HCT116 (cell line): Measurements from ENCODE around the gene TMEM238. TPM values are rescaled to one million over a fixed set of nuclear protein-coding genes. Genes with fewer than 3 reads are reported as not detected.
"Not testable (repeated sequence)": the region's sequence is repeated elsewhere in the genome, so short reads cannot be mapped to it uniquely, and the experiment has no call there.

Experiments used
- ATAC-seq: fragments of 200-7000 bp; cut with Tn5 transposase; 2 replicates; pipeline ENCODE4 v1.9.1; 2020; ENCODE audit warnings: mild to moderate bottlenecking, moderate library complexity
- BruUV-seq: library from RNA; stranded (reverse); fragments of 400-500 nt; replicated peaks from 2 replicates; lab custom pipeline; 2021; lab: Mats Ljungman, UMichigan
- CTCF ChIA-PET: fragments of 300-600 bp; sonication (Branson Sonifier 250); formaldehyde crosslinking; loops from one replicate; lab custom pipeline; 2021; ENCODE audit warnings: antibody characterized with exemption; lab: Charles Lee
- POLR2A ChIA-PET: fragments of 300-600, 350-600 bp; sonication (Branson Sonifier 250); formaldehyde crosslinking; loops from one replicate; lab custom pipeline; 2021; ENCODE audit warnings: antibody characterized with exemption; lab: Charles Lee
- RAD21 ChIA-PET, 2 experiments: fragments of 300-600 bp; sonication (Branson Sonifier 250); formaldehyde crosslinking; loops; one replicate each; lab custom pipeline; 2023; ENCODE audit warnings: low total read pairs in 2 of 2; ENCODE audit not compliant: uncharacterized antibody in 2 of 2, unreplicated experiment in 2 of 2, low non-redundant PET in 1 of 2; lab: Charles Lee
- DNase-seq: peaks from one replicate; pipeline ENCODE4 v3.0.0-alpha.2; 2010; ENCODE audit warnings: low read depth, low spot score
- H2AFZ ChIP-seq: fragments of 200-600 bp; shearing (Covaris generic), sonication (generic); 2 replicates; pipeline ENCODE4 v1.6.1; 2017; ENCODE audit warnings: low read depth, mixed run types, mixed read lengths, antibody characterized with exemption, low read length; ENCODE audit not compliant: poor library complexity, severe bottlenecking
- H3K27ac ChIP-seq: 2 replicates; pipeline ENCODE4 v1.5.1; 2012; ENCODE audit warnings: low read depth, low read length
- H3K27me3 ChIP-seq: fragments of 200-600 bp; sonication (generic); 2 replicates; pipeline ENCODE4 v1.6.1; 2016; ENCODE audit warnings: mixed run types, low read length, mixed read lengths; ENCODE audit not compliant: insufficient read depth
- H3K36me3 ChIP-seq, 2 experiments: fragments of 200-500 bp in 1 of 2; fragments of 200-600 bp in 1 of 2; sonication (Bioruptor generic) in 1 of 2; sonication (generic) in 1 of 2; 2 replicates each; pipeline versions ENCODE4 v1.5.1 to v1.6.1; 2014 to 2016; ENCODE audit warnings: low read length in 2 of 2, inconsistent platforms in 1 of 2, mixed read lengths in 1 of 2, mixed run types in 1 of 2; ENCODE audit not compliant: insufficient read depth in 2 of 2, control insufficient read depth in 1 of 2
- H3K4me1 ChIP-seq, 2 experiments: fragments of 200-600 bp in 1 of 2; sonication (generic) in 1 of 2; 2 replicates each; pipeline versions ENCODE4 v1.5.1 to v1.6.1; 2012 to 2017; ENCODE audit warnings: low read length in 2 of 2, inconsistent platforms in 1 of 2, mild to moderate bottlenecking in 1 of 2, mixed read lengths in 1 of 2, mixed run types in 1 of 2, moderate library complexity in 1 of 2; ENCODE audit not compliant: insufficient read depth in 2 of 2, control insufficient read depth in 1 of 2
- H3K4me2 ChIP-seq: fragments of 200-600 bp; sonication (generic); 2 replicates; pipeline ENCODE4 v1.6.1; 2017; ENCODE audit warnings: mixed run types, low read length, mixed read lengths
- H3K4me3 ChIP-seq, 2 experiments: fragments of 200-600 bp in 1 of 2; sonication (generic) in 1 of 2; replicated peaks in 1 of 2; 2 replicates each; pipeline ENCODE4 v1.5.1; 2011 to 2016; ENCODE audit warnings: low read length in 2 of 2, control low read depth in 1 of 2, low read depth in 1 of 2, mild to moderate bottlenecking in 1 of 2, mixed read lengths in 1 of 2, mixed run types in 1 of 2
- H3K79me2 ChIP-seq: fragments of 200-600 bp; sonication (generic); 2 replicates; pipeline ENCODE4 v1.6.1; 2017; ENCODE audit warnings: mild to moderate bottlenecking, mixed run types, low read length, moderate library complexity, mixed read lengths; ENCODE audit not compliant: insufficient read depth
- H3K9ac ChIP-seq: fragments of 200-600 bp; sonication (generic); 2 replicates; pipeline ENCODE4 v1.6.1; 2016; ENCODE audit warnings: low read length, mixed read lengths
- H3K9me2 ChIP-seq: fragments of 200-600 bp; sonication (generic), shearing (Covaris generic); 2 replicates; pipeline ENCODE4 v1.6.1; 2017; ENCODE audit warnings: mixed run types, mild to moderate bottlenecking, moderate library complexity; ENCODE audit not compliant: insufficient read depth
- H3K9me3 ChIP-seq, 2 experiments: fragments of 200-500 bp in 1 of 2; fragments of 200-600 bp in 1 of 2; sonication (Bioruptor generic) in 1 of 2; sonication (generic) in 1 of 2; 2 replicates each; pipeline ENCODE4 v1.6.1; 2014 to 2017; ENCODE audit warnings: low read length in 2 of 2, mixed read lengths in 2 of 2, inconsistent platforms in 1 of 2, low read depth in 1 of 2, mild to moderate bottlenecking in 1 of 2, mixed run types in 1 of 2, moderate library complexity in 1 of 2; ENCODE audit not compliant: control insufficient read depth in 1 of 2, insufficient read depth in 1 of 2
- H4K20me1 ChIP-seq: fragments of 200-600 bp; sonication (generic), shearing (Covaris generic); 2 replicates; pipeline ENCODE4 v1.6.1; 2017; ENCODE audit warnings: mixed run types, mild to moderate bottlenecking, moderate library complexity; ENCODE audit not compliant: insufficient read depth
- CBX3 ChIP-seq: IDR thresholded peaks from 2 replicates; pipeline ENCODE4 v1.6.1; 2012; ENCODE audit warnings: low read depth
- CEBPB ChIP-seq: IDR thresholded peaks from 2 replicates; pipeline ENCODE4 v1.6.1; 2012; ENCODE audit warnings: low read depth
- EZH2 ChIP-seq: fragments of 200-600 bp; sonication (generic); IDR thresholded peaks from 2 replicates; pipeline ENCODE4 v1.6.1; 2017; ENCODE audit warnings: antibody characterized with exemption, mixed run types
- EZH2phosphoT487 ChIP-seq: fragments of 200-600 bp; IDR thresholded peaks from 2 replicates; pipeline ENCODE4 v1.6.1; 2018; ENCODE audit warnings: antibody characterized with exemption, borderline replicate concordance
- FOSL1 ChIP-seq: IDR thresholded peaks from 2 replicates; pipeline ENCODE4 v1.6.1; 2012; ENCODE audit warnings: low read depth
- YY1 ChIP-seq: IDR thresholded peaks from 2 replicates; pipeline ENCODE4 v1.6.1; 2011; ENCODE audit warnings: low read length, low read depth, moderate library complexity, mild to moderate bottlenecking; ENCODE audit not compliant: insufficient replicate concordance; ENCODE audit errors: extremely low read depth
- ZFX ChIP-seq: fragments of 450-650 bp; IDR thresholded peaks from 2 replicates; pipeline ENCODE4 v1.6.1; 2017
- intact Hi-C: fragments of 100-400 bp; cut with micrococcal nuclease; formaldehyde crosslinking; loops from 2 replicates; pipeline ENCODE4 v1.10.0; 2022
- total RNA-seq: library from RNA; stranded (reverse); gene quantifications from one replicate; pipeline ENCODE4 v1.2.1, GENCODE V29; 2021; ENCODE audit not compliant: unreplicated experiment
- TF ChIP-seq, protein P1 (sequence below): IDR thresholded peaks from 2 replicates; pipeline ENCODE4 v1.6.1; 2012; ENCODE audit warnings: low read depth
- TF ChIP-seq, protein P2 (sequence below): IDR thresholded peaks from 2 replicates; pipeline ENCODE4 v1.6.1; 2011; ENCODE audit warnings: mild to moderate bottlenecking, low read length, moderate library complexity; ENCODE audit not compliant: insufficient replicate concordance; ENCODE audit errors: extremely low read depth
- TF ChIP-seq, protein P3 (sequence below): IDR thresholded peaks from 2 replicates; pipeline ENCODE4 v1.6.1; 2012

TMEM238 gene
- total RNA-seq, 1 experiment from 2014 or later: 21.0 TPM

DNA sequence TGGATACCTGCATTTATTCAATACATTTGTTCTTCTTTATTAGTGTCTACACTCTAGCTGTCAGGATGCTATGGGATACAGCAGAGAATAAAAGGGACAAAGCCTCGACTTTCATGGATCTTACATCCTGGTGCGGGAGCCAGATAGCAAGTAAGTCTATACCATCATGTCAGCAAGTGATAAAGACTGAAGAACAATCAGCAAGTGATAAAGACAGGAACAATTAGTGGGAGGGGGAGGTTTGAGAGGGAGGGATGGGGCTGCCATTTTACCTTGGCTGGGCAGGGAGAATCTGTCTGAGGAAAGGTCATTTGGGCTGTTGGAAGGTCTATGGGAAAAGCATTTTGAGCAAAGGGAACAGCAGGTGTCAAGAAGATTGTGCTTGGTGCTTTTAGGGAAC lies 26.1 kb upstream of the TMEM238 start:
- ATAC-seq (no peak), DNase-seq (no peak)
- H3K4me1 ChIP-seq: peaks cover 12 to 27% of the 10 kb centered on the region in 2 experiments
- no peak overlapping the region for H3K4me3 ChIP-seq
- no peaks in the 10 kb centered on the region for H3K9me3 ChIP-seq
- TF ChIP-seq CEBPB: no peak
- no peak for TF ChIP-seq FOSL1
- no peak for TF ChIP-seq CBX3
- no peak for TF ChIP-seq ZFX
- TF ChIP-seq EZH2phosphoT487: no peak
- TF ChIP-seq, protein P1, sequence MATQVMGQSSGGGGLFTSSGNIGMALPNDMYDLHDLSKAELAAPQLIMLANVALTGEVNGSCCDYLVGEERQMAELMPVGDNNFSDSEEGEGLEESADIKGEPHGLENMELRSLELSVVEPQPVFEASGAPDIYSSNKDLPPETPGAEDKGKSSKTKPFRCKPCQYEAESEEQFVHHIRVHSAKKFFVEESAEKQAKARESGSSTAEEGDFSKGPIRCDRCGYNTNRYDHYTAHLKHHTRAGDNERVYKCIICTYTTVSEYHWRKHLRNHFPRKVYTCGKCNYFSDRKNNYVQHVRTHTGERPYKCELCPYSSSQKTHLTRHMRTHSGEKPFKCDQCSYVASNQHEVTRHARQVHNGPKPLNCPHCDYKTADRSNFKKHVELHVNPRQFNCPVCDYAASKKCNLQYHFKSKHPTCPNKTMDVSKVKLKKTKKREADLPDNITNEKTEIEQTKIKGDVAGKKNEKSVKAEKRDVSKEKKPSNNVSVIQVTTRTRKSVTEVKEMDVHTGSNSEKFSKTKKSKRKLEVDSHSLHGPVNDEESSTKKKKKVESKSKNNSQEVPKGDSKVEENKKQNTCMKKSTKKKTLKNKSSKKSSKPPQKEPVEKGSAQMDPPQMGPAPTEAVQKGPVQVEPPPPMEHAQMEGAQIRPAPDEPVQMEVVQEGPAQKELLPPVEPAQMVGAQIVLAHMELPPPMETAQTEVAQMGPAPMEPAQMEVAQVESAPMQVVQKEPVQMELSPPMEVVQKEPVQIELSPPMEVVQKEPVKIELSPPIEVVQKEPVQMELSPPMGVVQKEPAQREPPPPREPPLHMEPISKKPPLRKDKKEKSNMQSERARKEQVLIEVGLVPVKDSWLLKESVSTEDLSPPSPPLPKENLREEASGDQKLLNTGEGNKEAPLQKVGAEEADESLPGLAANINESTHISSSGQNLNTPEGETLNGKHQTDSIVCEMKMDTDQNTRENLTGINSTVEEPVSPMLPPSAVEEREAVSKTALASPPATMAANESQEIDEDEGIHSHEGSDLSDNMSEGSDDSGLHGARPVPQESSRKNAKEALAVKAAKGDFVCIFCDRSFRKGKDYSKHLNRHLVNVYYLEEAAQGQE: no peak
- TF ChIP-seq YY1: no peak
- TF ChIP-seq EZH2: no peak
- TF ChIP-seq, protein P2, sequence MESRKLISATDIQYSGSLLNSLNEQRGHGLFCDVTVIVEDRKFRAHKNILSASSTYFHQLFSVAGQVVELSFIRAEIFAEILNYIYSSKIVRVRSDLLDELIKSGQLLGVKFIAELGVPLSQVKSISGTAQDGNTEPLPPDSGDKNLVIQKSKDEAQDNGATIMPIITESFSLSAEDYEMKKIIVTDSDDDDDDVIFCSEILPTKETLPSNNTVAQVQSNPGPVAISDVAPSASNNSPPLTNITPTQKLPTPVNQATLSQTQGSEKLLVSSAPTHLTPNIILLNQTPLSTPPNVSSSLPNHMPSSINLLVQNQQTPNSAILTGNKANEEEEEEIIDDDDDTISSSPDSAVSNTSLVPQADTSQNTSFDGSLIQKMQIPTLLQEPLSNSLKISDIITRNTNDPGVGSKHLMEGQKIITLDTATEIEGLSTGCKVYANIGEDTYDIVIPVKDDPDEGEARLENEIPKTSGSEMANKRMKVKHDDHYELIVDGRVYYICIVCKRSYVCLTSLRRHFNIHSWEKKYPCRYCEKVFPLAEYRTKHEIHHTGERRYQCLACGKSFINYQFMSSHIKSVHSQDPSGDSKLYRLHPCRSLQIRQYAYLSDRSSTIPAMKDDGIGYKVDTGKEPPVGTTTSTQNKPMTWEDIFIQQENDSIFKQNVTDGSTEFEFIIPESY: no peak
- TF ChIP-seq, protein P3, sequence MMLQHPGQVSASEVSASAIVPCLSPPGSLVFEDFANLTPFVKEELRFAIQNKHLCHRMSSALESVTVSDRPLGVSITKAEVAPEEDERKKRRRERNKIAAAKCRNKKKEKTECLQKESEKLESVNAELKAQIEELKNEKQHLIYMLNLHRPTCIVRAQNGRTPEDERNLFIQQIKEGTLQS: no peak
- RAD21 ChIA-PET: no interaction called here
- H2AFZ ChIP-seq: no peak overlapping the region
- H3K9ac ChIP-seq: no peak overlapping the region
- H4K20me1 ChIP-seq: peaks cover 8% of the 10 kb centered on the region; the same call in 1 of the 2 replicates
- CTCF ChIA-PET: no interaction called here
- no peak overlapping the region for H3K4me2 ChIP-seq
- POLR2A ChIA-PET: no interaction called here
- H3K79me2 ChIP-seq: peaks cover 24% of the 10 kb centered on the region
- H3K36me3 ChIP-seq: peaks cover 9 to 16% of the 10 kb centered on the region in 2 experiments; a peak in 3 of 4 replicates
- H3K27ac ChIP-seq: no peak overlapping the region
- H3K9me2 ChIP-seq: no peaks in the 10 kb centered on the region
- intact Hi-C loops: no loop called here
- no peaks in the 10 kb centered on the region for H3K27me3 ChIP-seq
- no TSS peak for BruUV-seq

- POLR2A ChIA-PET: interaction anchor here (1.1 to 1.4 kb wide), 2 partner anchors 26 to 129 kb away, joined by 3 to 4 read pairs; partner anchors contain the start of gene HSPBP1
- H3K4me3 ChIP-seq, H3K27me3 ChIP-seq, RAD21 ChIA-PET, H3K4me2 ChIP-seq, ATAC-seq, BruUV-seq, CTCF ChIA-PET, H3K9me2 ChIP-seq, H2AFZ ChIP-seq, intact Hi-C loops, H3K9me3 ChIP-seq, DNase-seq, H4K20me1 ChIP-seq: not testable (repeated sequence)
- H3K27ac ChIP-seq: 0 out of 2 replicates have a peak overlapping the region, but pooled peaks have one; percentile 95
- peaks cover 13 to 24% of the 10 kb centered on the region in 2 experiments; a peak in 3 of 4 replicates for H3K36me3 ChIP-seq
- H3K4me1 ChIP-seq: peaks cover 12 to 27% of the 10 kb centered on the region in 2 experiments
- peaks cover 33% of the 10 kb centered on the region for H3K79me2 ChIP-seq
- H3K9ac ChIP-seq: peak overlapping the region; percentile 99; the same call in 1 of the 2 replicates
Measured at GRCh38 chr19:55409179-55409578, 25.1 kb upstream of the TMEM238 start.
